Stimulated activated CD4-positive, alpha-beta T cell treated with anti-CD3 and anti-CD28 coated beads, TNF-alpha, amount 100 ng/mL, for 1 hour (primary cell): ENCODE measurements around the gene NRXN2.
"Not testable (repeated sequence)": the region's sequence is repeated elsewhere in the genome, so short reads cannot be mapped to it uniquely, and the experiment has no call there.

Source experiments
- DNase-seq, 3 donors: peaks; one replicate each; pipeline ENCODE4 v3.0.0-alpha.2; 2020; ENCODE audit warnings: low read depth in 3 of 3, low spot score in 1 of 3

NRXN2 gene

DNA sequence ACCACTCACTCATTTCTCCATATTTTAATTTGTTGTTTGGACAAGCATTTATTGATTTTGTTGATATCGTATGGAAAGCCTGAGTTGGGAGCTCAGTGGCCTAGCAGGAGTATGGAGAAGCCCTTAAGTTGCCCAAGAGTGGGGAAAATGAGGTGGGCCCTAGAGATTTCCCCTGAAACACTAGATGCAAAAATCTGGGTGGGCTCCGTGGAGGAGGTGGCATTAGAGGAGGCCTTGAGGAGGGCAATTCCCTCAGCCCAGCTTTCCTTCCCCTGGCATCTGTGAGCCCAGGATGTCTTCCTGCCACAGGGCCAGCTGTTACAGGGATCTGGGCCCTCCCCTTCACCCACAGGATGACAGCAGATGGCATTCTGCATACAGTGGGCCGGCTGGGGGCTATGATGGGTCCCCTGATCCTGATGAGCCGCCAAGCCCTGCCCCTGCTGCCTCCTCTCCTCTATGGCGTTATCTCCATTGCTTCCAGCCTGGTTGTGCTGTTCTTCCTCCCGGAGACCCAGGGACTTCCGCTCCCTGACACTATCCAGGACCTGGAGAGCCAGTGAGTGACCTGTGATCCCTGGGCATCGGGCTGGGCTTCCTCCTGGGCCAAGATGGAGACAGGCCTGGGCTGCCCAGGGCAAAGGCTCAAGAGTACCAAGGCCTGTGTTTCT, 153.6 kb downstream of the NRXN2 start:
- no peak for DNase-seq

DNA sequence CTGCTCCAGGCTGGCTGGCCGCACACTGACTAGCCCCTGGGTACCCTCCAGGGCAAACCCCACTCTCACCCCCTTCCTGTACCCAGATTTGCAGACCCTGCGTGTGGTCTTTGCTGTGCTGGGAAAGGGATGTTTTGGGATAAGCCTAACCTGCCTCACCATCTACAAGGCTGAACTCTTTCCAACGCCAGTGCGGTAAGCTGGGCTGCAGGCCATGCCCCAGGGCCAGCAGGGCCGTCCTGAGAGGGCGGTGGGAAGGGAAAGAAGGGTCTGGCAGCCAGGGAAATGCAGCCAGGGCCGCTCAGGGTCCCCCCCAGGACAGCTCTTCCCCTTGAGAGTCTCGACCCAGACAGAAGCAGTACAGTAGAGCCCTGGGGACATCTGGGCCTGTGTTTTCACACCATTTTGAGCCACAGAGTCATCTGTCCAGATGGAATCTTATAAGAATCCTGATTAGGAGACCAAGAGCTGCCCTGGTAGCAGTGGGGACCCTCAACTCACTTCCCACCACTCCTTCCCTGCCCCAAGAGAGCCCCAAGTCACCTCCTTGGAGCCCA, 154.3 kb downstream of the NRXN2 start:
- no peak for DNase-seq

DNA sequence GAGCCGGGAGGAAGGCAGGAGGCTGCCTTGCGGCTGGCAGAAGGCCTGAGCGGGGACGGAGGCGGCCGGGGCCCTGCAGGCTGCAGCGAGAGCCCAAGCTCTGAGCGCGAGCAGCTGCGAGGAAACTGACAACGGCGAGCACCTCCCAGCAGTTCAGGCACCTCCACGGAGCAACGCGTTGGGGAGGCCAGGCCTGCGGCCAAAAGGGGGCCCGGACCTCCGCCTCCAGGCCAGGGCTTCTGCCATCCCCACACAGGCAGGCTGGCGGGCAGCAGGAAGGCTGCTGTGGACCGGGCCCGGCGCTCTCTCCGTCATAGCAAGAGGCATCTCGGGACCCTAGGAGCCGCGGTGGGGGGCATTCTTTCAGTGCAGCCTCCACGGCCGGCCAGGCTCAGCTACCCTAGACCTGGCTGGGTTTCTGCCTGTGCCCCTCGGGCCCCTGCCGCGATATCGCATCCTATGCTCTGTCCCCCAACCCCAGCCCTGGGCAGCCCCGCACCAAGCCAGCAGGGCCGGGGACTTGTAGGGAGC, 154.9 kb downstream of the NRXN2 start:
- DNase-seq = no peak

DNA sequence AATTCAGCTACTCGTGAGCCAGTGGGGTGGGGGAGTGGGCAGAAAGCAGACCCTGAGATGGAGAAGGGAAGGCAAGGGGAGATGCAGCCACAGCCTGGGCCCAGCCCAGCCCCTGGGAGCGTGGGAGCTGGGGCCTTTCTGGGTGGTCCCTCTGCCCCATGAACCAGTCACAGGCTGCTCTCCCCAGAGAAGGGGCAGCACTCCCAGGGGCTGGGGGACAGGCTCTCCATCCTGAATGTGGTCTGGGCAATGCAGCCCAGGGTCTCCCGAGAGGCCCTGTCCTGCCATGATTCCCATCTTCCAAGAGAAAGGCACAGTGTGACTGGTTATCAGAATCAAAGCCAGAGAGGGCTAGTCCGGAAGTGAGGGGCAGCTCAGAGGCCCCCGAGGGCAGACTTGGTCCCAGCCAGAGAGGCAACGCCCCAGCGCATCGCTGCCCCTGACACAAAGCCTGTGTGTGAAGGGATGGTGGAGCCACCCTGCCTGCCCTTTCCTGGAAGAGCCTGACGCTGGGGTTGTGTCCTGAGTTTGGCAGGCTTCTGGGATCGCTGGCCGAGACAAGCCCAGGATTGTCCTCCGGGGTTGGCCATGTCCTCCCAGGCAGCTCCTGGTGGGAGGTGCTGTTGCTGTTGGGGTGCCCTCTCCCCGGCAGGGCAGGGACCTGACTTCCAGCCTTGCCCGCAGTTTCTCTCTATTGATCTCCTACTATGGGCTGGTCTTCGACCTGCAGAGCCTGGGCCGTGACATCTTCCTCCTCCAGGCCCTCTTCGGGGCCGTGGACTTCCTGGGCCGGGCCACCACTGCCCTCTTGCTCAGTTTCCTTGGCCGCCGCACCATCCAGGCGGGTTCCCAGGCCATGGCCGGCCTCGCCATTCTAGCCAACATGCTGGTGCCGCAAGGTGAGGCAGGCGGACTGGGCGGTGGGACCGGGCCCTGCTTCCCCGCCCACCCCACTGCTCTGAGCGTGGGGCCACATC, 155.8 kb downstream of the NRXN2 start:
- DNase-seq = no peak

DNA sequence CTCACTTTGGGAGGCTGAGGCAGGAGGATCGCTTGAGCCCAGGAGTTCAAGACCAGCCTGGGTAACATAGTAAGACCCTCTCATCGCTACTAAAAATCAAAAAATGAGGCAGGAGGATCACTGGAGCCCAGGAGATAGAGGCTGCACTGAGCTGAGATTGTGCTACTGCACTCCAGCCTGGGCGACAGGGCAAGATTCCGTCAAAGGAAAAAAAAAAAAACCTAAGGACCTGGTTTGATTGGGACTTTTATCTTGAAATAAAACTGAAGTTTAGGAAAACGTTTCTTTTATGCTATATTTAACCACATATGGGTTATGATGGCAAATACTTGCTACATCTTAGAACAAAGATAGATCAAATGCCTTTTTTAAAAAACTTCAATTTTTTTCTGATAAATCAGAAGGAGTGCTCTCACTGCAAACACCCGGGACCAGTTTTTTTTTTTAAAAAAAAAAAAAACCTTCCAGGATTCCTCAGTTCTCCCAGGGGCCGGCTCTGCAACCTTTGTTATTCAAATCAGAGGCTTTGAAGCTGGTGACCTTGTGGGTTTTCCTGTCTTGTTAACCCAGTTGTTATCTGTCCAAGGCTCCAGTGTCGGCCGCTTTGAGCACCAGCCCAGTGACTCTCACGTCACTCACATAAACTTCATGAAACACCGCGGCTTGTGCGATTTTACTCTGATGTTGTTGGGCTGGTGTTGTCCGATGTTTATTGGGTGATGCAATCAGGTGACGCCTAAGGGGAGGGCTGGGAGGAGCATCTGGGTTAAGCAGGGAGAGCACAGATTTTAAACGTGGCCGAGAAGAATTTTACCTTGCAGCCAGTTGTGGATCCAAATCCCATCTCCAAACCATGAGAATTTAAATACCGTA, 156.7 kb downstream of the NRXN2 start:
- no peak for DNase-seq

DNA sequence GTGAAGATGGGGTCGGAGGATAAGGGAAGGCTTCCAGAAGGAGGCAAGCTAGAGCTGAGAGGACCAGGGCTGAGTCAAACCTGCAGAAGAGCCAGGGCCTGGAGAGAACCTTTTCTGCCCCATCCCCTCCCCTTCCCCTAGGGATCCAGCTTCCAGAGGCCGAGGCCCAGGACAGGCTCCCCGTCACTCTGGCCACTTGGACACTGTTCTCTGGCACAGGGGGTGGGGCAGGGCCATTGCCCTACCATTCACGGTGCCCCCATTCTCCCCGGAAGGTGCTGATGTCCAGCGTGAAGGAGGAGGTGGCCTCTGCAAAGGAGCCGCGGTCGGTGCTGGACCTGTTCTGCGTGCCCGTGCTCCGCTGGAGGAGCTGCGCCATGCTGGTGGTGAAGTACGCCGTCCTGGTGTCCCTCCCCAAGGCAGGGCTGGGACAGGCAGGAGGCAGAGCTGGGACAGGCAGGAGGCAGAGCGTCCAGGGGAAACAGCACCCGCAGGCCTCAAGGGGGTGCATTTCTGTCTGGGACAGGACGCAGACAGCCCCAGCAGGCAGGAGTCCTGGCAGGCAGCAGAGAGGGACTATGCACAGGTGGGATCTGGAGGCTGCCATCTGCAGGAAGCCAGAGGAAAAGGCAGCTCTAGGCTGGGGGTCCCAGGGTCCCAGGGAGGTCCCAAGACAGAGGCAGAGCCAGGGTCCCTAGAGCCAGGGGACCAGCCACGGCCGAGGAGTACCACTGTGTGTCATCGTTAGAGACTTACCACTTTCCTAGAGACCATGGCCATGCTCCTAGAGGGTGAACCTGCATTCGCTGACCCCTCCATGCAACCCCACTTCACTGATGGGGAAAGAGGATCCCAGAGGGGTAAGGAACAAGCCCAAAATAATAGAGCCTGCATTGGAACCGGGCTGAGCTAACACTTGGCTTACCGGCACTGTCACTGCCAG, 157.8 kb downstream of the NRXN2 start:
- no peak for DNase-seq

DNA sequence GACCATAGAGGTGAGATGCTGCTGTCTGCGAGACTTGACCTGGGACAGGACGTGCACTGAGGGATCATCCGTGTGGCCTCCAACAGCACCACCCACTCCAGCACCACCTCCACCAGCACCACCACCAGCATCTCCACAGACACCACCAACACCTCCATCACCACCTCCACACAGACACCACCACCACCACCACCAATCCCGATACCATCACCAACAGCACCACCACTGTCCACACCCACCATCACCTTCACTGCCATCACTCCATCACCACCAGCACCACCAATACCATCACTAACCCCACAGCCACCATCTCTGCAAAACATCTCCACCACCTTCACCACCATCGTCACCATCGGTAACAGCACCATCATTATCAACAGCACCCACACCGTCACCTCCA, 158.6 kb downstream of the NRXN2 start:
- DNase-seq = no peak

DNA sequence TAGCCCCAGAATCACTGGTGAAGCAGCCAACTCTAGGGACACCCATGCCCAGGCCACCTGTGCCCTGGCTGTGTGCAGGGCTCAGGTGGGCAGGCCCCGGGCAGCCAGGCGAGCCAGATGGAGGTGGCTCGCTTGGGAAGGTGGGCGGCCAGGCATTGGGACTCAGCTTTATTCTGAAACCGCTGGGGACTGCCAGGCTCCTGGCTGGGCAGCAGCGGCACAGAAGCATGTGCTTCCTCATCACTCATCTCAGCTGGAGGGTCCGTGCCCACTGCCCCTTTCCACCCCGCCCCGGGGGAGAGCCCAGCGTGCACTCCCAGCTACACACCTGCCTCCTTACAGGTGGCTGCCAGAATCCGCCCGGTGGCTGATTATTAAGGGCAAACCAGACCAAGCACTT, 159.0 kb downstream of the NRXN2 start:
- DNase-seq = no peak

DNA sequence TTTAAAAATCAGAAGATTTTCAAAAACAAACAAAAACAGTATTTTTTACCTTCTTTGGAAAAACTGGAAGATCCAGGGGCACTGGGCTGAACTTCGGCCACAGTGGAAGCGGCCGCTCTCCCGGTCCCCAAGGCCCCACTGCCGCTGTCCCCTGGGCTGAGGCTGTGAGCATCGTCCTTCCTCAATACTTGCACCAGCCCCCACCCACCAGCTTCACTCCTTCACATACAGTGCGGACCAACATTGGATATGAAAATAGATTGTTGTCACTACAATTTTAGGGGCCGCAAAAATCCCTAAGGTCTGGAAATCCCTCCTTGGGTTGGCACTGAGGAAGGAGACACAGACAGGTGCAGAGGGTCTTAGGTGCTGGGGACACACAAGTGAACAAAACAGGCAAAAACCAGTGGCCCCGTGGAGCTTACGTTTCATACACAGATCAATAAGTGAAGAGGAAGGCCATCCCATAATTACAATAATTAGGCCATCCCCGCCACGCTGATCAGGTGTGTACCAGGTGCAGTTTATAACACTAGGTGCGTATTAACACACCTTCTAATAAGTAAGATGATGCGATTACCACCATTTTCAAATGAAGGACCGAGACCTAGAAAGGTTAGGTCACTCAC, 160.2 kb downstream of the NRXN2 start:
- DNase-seq = no peak

DNA sequence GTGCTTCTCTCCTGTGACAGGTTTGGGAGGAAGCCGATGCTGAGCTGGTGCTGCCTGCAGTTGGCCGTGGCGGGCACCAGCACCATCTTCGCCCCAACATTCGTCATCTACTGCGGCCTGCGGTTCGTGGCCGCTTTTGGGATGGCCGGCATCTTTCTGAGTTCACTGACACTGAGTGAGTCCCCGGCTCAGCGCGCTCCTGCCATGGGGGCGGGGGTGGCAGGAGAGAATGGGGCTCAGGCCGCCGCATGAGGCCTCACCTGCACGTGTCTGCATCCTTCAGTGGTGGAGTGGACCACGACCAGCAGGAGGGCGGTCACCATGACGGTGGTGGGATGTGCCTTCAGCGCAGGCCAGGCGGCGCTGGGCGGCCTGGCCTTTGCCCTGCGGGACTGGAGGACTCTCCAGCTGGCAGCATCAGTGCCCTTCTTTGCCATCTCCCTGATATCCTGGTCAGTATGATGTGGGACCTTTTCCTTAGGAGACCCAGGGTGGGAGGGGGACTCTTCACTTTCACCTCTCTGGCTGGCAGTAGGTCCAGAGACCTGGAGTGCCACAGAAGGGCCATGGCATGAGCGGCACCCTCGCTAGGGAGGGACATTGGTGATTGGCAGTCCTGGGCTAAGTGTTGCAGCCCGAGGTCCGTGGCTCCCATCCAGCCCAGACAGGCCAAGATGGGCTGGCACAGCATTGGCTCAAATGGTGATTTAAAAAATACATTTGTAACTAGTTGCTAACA, 160.8 kb downstream of the NRXN2 start:
- no peak for DNase-seq

DNA sequence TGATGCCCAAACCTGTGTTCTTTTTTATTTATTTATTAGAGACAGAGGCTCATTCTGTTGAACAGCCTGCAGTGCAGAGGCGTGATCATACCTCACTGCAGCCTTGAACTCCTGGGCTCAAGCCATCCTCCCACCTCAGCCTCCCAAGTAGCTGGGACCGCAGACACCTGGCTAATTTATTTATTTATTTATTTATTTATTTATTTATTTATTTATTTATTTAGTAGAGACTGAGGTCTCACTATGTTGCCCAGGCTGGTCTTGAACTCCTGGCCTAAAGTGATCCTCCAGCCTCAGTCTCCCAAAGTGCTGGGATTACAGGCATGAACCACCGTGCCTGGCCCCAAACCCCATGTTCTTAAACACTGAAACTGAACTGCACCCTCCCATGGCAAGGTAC, 161.6 kb downstream of the NRXN2 start:
- DNase-seq = not testable (repeated sequence)

DNA sequence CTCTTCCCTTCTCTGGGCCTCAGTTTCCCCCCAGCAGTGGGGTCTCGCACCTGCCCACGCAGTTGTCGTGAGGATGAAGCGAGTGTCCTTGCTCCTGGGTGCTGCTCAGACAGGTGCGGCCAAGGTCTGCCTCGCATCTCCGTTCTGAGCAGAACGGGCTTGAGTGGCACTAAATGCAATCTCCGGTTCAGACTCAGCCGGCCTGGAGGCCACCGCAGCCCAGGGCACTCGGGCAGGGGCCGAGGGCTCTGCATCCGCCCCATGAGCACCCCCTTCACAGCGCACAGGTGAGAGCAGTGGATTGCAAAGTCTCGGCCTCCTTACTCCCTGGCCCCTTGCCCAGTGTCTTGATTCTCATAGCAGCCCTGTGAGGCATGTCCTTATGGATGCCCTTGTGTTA, 162.1 kb downstream of the NRXN2 start:
- no peak for DNase-seq

DNA sequence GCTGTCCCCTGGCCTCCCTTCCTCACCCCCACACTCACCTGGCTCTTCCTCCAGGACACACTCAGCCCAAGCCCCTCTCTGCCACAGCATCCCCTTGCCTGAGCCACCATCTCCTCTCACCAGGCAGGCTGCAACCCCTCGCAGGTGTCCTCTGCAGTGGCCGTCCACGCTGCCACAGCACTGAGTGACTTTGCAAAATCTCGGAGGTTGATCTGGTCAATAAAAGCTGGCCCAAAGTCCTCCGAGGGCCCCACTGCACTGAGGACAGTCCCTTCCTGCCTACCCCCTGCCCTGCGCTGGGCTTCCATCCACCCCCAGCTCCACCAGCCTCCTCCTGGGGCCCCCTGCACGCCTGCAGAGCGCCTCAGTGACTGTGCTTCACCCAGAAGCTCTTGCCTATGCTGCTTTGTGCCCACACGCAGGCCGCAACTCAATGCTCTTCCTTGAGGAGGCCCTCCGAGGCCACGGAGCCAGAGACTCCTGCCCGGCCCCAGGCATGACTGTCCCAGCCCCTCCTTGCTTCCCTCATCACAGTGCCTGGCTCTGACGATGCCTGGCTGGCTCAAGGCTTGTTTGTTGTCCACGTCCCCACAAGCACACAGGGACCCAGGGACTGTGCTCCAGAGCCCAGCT, 162.7 kb downstream of the NRXN2 start:
- no peak for DNase-seq

DNA sequence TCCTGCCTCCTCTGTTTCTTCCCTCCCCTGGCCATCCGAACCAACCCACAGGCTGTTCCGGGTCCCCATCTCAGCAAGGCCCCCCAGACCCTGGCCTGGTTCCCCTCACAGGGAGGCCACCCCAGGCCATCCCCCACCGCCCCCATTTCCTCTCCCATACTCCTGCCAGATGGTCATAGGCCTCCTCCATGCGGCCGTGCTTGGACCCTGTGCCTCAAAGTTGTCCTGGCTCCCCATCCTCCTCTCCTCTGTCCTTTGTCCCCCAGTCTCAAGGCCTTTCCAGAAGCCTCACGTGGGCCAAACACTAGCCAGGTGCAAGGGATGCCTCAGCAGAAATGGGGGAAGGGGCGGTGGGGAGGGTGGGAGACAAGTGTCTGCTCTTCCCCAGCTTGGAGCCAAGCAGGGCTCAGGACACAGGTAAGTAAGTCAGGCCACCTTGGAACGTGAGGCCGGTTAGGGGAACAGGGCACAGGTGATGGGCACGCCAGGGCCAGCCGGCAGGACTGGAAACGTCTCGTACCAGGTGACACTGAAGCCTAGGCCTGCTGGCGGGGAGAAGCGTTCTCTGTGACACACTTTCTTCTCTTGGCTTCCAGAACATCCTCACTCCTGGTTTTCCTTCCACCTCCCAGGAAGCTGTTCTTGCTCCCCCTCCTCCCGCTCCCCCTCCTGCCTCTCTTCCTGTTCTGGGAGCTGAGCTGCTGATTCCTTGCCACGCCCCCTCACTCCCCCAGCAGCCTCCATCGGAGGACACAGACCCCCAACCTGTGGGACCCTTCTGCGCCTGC, 163.5 kb downstream of the NRXN2 start:
- no peak for DNase-seq

DNA sequence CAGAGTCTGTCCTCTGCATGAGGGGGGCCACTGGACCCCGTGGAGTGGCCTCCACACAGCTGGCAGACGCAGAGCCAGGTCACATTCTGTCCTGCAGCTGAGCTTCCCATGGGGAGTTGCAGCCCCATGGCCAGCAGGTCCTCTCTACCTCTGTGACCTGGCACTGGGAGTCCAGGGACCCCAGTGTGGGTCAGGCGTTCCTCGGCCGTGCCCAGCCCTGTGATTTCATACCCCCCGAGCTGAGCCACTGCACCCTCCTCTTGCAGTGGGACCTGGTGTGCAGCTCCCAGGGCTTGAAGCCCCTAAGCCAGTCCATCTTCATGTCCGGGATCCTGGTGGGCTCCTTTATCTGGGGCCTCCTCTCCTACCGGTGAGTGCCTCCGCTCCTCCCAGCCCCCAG, 164.1 kb downstream of the NRXN2 start:
- no peak for DNase-seq

DNA sequence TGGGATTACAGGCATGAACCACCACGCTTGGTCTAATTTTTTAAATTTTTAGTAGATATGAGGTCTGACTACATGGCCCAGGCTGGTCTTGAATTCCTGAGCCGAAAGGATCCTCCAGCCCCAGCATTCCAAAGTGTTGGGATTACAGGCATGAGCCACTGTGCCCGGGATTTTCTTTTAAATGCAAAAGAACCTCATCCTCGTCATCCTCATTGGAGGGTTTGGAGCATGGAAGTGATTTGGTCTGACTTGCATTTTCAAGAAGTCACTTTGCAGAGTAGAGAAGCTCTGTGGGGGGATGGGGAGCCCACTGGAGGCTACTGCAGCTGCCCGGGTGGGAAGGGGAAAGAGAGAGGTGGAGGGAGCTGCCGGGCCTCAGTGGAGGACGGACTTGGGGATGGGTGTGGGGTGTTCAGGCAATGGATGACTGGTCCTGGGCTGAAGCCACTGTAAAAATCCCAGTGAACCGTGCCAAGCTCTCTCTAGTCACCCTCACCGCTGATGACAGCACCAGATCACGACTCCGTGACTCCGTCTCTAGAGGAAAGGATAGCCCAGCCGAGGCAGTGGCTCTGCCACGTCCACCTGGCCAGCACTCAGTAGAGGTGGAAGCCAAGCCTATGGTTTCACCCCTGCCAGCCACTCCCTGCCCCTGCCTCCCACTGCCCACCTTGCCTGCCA, 164.8 kb downstream of the NRXN2 start:
- DNase-seq = no peak

DNA sequence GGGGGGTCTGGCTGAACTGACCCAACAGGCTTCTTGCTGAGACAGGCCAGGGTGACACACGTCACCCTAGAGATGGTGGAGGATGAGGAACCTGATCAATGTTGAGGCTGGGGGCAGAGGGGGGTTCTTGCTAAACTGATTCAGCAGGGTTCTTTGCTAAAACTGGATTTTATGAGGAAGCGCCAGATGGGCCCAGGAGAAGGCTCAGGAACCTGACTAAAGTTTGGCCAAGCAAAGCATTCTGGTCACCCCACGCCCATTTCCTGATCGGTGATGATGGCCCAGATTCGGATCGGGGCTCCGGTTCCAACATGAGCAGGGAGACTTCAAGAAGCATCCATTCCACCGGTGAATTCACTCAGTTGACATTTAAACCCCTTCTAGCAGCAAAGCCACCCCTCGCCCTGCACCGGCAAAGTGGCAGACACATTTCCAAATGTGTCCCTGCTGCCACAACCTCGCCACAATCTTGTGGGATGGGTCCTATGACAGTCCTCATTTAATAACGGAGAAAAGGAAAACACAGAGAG, 166.2 kb downstream of the NRXN2 start:
- DNase-seq = no peak
